GM23338 (cell line): ENCODE results near the gene CDH4. TPM values are rescaled to one million over a fixed set of nuclear protein-coding genes. Genes with fewer than 3 reads are reported as not detected.

Experiments used
- ATAC-seq: fragments of 200-7000 bp; cut with Tn5 transposase; 3 replicates; pipeline ENCODE4 v1.9.1; 2020
- DNase-seq: peaks from one replicate; pipeline ENCODE4 v3.0.0-alpha.2; 2015; ENCODE audit warnings: low spot score
- H2AFZ ChIP-seq: fragments of 200-600 bp; sonication (generic); 2 replicates; pipeline ENCODE4 v1.8.0; 2016; ENCODE audit warnings: antibody characterized with exemption, mild to moderate bottlenecking, moderate library complexity
- H3F3A ChIP-seq: fragments of 200-600 bp; sonication (generic); replicated peaks from 2 replicates; pipeline ENCODE4 v1.8.0; 2017; ENCODE audit warnings: antibody characterized with exemption, mixed run types, low read depth
- H3K27ac ChIP-seq: fragments of 200-600 bp; sonication (generic); 2 replicates; pipeline ENCODE4 v1.6.1; 2016; ENCODE audit warnings: low read depth
- H3K27me3 ChIP-seq: fragments of 200-600 bp; sonication (generic); 2 replicates; pipeline ENCODE4 v1.8.0; 2016; ENCODE audit warnings: mild to moderate bottlenecking, mixed run types, moderate library complexity; ENCODE audit not compliant: insufficient read depth
- H3K36me3 ChIP-seq: fragments of 200-600 bp; sonication (generic); 2 replicates; pipeline ENCODE4 v1.8.0; 2016; ENCODE audit warnings: mild to moderate bottlenecking; ENCODE audit not compliant: insufficient read depth
- H3K4me1 ChIP-seq: fragments of 200-600 bp; sonication (generic); 2 replicates; pipeline ENCODE4 v1.8.0; 2016; ENCODE audit warnings: mild to moderate bottlenecking, moderate library complexity; ENCODE audit not compliant: insufficient read depth
- H3K4me2 ChIP-seq: fragments of 200-600 bp; sonication (generic); 2 replicates; pipeline ENCODE4 v1.7.1; 2017; ENCODE audit warnings: mixed run types
- H3K4me3 ChIP-seq: fragments of 200-600 bp; sonication (generic); 2 replicates; pipeline ENCODE4 v1.6.1; 2016; ENCODE audit warnings: mixed run types
- H3K79me2 ChIP-seq: fragments of 200-600 bp; sonication (generic); replicated peaks from 2 replicates; pipeline ENCODE4 v1.8.0; 2017; ENCODE audit warnings: mild to moderate bottlenecking; ENCODE audit not compliant: insufficient read depth
- H3K9me2 ChIP-seq: fragments of 200-600 bp; sonication (generic); 2 replicates; pipeline ENCODE4 v1.8.0; 2017; ENCODE audit not compliant: insufficient read depth
- H4K20me1 ChIP-seq: fragments of 200-600 bp; sonication (generic); replicated peaks from 2 replicates; pipeline ENCODE4 v1.8.0; 2017; ENCODE audit warnings: mild to moderate bottlenecking; ENCODE audit not compliant: insufficient read depth
- H3K27ac Mint-ChIP-seq: 2 replicates; pipeline ENCODE4 v1.8.0; 2020; ENCODE audit warnings: inconsistent platforms, mild to moderate bottlenecking, moderate library complexity, mixed read lengths
- H3K27me3 Mint-ChIP-seq: 3 replicates; pipeline ENCODE4 v1.8.0; 2022; ENCODE audit warnings: low read depth, mild to moderate bottlenecking, moderate library complexity, mixed read lengths, inconsistent platforms; ENCODE audit not compliant: insufficient read depth, poor library complexity
- H3K36me3 Mint-ChIP-seq: 3 replicates; pipeline ENCODE4 v1.8.0; 2021; ENCODE audit warnings: low read depth, mild to moderate bottlenecking, inconsistent platforms, moderate library complexity, mixed read lengths
- H3K4me1 Mint-ChIP-seq: 3 replicates; pipeline ENCODE4 v1.8.0; 2020; ENCODE audit warnings: mild to moderate bottlenecking, inconsistent platforms, mixed read lengths
- H3K4me3 Mint-ChIP-seq: 3 replicates; pipeline ENCODE4 v1.8.0; 2021; ENCODE audit warnings: moderate library complexity, mild to moderate bottlenecking, inconsistent platforms, mixed read lengths
- H3K9me3 Mint-ChIP-seq: 3 replicates; pipeline ENCODE4 v1.8.0; 2020; ENCODE audit warnings: moderate library complexity, mild to moderate bottlenecking, inconsistent platforms, mixed read lengths
- CREB1 ChIP-seq: fragments of 250-450 bp; sonication (Bioruptor Pico); IDR thresholded peaks from 2 replicates; pipeline ENCODE4 v1.5.0; 2020; ENCODE audit warnings: low read depth, mild to moderate bottlenecking, moderate library complexity
- CTCF ChIP-seq, 2 experiments: fragments of 200-600 bp in 1 of 2; sonication (generic) in 1 of 2; conservative IDR thresholded peaks; 2 replicates each; pipeline versions ENCODE4 v1.5.1 to v1.6.1; 2016 to 2017; ENCODE audit warnings: antibody characterized with exemption in 2 of 2, low read depth in 2 of 2, mild to moderate bottlenecking in 2 of 2, moderate library complexity in 1 of 2
- ETS1 ChIP-seq: IDR thresholded peaks from 2 replicates; pipeline ENCODE4 v1.6.1; 2016; ENCODE audit warnings: antibody characterized with exemption
- EZH2 ChIP-seq: fragments of 200-600 bp; sonication (generic); IDR thresholded peaks from one replicate; pipeline ENCODE4 v1.8.0; 2017; ENCODE audit warnings: antibody characterized with exemption, mild to moderate bottlenecking, low read depth; ENCODE audit not compliant: unreplicated experiment
- EZH2phosphoT487 ChIP-seq: fragments of 200-600 bp; sonication (generic); IDR thresholded peaks from one replicate; pipeline ENCODE4 v1.8.1; 2018; ENCODE audit warnings: antibody characterized with exemption; ENCODE audit not compliant: unreplicated experiment
- JUNB ChIP-seq: IDR thresholded peaks from one replicate; pipeline ENCODE4 v1.6.1; 2016; ENCODE audit warnings: antibody characterized with exemption; ENCODE audit not compliant: unreplicated experiment
- NANOG ChIP-seq: IDR thresholded peaks from 2 replicates; pipeline ENCODE4 v1.6.1; 2016; ENCODE audit warnings: antibody characterized with exemption, borderline replicate concordance
- POLR2AphosphoS5 ChIP-seq: IDR thresholded peaks from 2 replicates; pipeline ENCODE4 v1.6.1; 2016; ENCODE audit warnings: antibody characterized with exemption, low read depth
- REST ChIP-seq: IDR thresholded peaks from one replicate; pipeline ENCODE4 v1.6.1; 2018; ENCODE audit warnings: antibody characterized with exemption; ENCODE audit not compliant: unreplicated experiment
- STAT1 ChIP-seq: IDR thresholded peaks from one replicate; pipeline ENCODE4 v1.6.1; 2016; ENCODE audit warnings: antibody characterized with exemption; ENCODE audit not compliant: unreplicated experiment
- ZNF114 ChIP-seq: fragments of 250-450 bp; sonication (Bioruptor Pico); IDR thresholded peaks from 2 replicates; pipeline ENCODE4 v1.5.0; 2020; ENCODE audit warnings: mild to moderate bottlenecking, moderate library complexity
- ZNF331 ChIP-seq: fragments of 250-450 bp; sonication (Bioruptor Pico); IDR thresholded peaks from 2 replicates; pipeline ENCODE4 v1.5.0; 2020; ENCODE audit warnings: low read depth, mild to moderate bottlenecking, moderate library complexity
- ZNF462 ChIP-seq: fragments of 250-450 bp; sonication (Bioruptor Pico); IDR thresholded peaks from 2 replicates; pipeline ENCODE4 v1.5.0; 2020; ENCODE audit warnings: mild to moderate bottlenecking, moderate library complexity
- polyA plus RNA-seq: library from polyadenylated mRNA; unstranded; fragments of >200 nt; fragmentation: Nextera tagmentation; extraction: Ambion mirVana; gene quantifications from 2 replicates; pipeline ENCODE4 v1.2.1, GENCODE V29; 2016
- total RNA-seq: library from RNA; depleted of rRNA; stranded (reverse); fragments of >200 nt; shearing (Covaris generic); gene quantifications from 2 replicates; pipeline ENCODE4 v1.2.3, GENCODE V29; 2014

The CDH4 gene
- total and polyA plus RNA-seq, 2 experiments from 2014 or later: 1.2 to 4.2 TPM

- Histone ChIP-seq H3K79me2 (no peaks in the 10 kb centered on the region), H3K36me3 (no peaks in the 10 kb centered on the region; the same call in 1 of the 2 replicates), H3F3A (no peaks in the 10 kb centered on the region), H3K9me2 (no peaks in the 10 kb centered on the region), H3K4me1 (peaks cover 10% of the 10 kb centered on the region; the same call in 1 of the 2 replicates), H3K27ac (no peak overlapping the region), H2AFZ (no peak overlapping the region), H4K20me1 (no peaks in the 10 kb centered on the region; the same call in 1 of the 2 replicates), H3K27me3 (no peaks in the 10 kb centered on the region), H3K4me3 (no peak overlapping the region), H3K4me2 (peak overlapping the region; percentile 57; the same call in 1 of the 2 replicates)
- TF ChIP-seq JUNB (no peak), REST (no peak), NANOG (no peak), CREB1 (CRISPR knock-in tag) (no peak), CTCF (conservative IDR thresholded peaks at IDR 0.05; ENCODE audit: low read depth in 2 of 2) (no peak), POLR2AphosphoS5 (no peak), ZNF114 (CRISPR knock-in tag) (no peak), STAT1 (no peak), ETS1 (no peak), EZH2phosphoT487 (no peak), ZNF331 (no peak), EZH2 (no peak), ZNF462 (CRISPR knock-in tag) (no peak)
- Mint-ChIP-seq H3K36me3 (peaks cover 20% of the 10 kb centered on the region), H3K9me3 (peaks cover 18% of the 10 kb centered on the region), H3K27me3 (peaks cover 23% of the 10 kb centered on the region), H3K4me3 (no peak overlapping the region), H3K27ac (no peak overlapping the region), H3K4me1 (peaks cover 32% of the 10 kb centered on the region)
- ATAC-seq: peak; percentile 56
- no peak for DNase-seq
Observed at GRCh38 chr20:61387954-61388348, 135.9 kb downstream of the CDH4 start.
